Fibroblast of mammary gland (primary cell): ENCODE measurements around the gene ODAD4.

Experiments
- DNase-seq: peaks from one replicate; pipeline ENCODE4 v3.0.0-alpha.2; 2010; ENCODE audit warnings: low read depth
- H3K4me3 ChIP-seq: 2 replicates; pipeline ENCODE4 v1.5.1; 2011; ENCODE audit warnings: low read depth, mild to moderate bottlenecking, low read length, moderate library complexity; ENCODE audit not compliant: control insufficient read depth
- TF ChIP-seq, protein P1 (sequence below): conservative IDR thresholded peaks from 2 replicates; pipeline ENCODE4 v1.5.1; 2011; ENCODE audit warnings: low read depth, low read length, inconsistent platforms; ENCODE audit not compliant: control insufficient read depth, insufficient read depth

Gene ODAD4

DNA sequence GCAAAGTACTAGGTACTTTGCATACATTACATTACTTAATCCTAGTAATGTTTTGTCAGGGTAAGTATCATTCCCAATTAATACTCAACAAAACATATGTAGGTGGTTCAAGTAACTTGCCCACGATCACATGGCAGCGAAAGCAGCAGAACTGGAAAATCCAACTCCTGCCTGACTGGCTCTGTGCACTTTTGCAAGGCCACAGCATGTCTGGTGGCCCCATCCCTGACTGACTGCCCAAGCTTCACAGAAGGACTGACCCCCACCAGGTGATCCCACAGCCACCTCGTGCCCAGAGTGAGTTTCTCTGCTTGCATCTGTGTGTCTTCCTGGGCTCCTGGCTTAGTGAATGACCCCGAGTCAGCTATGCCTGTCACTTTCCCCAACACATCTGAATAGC, 47.6 kb downstream of the ODAD4 start:
- no peak for DNase-seq
- H3K4me3 ChIP-seq, result no peak overlapping the region
- TF ChIP-seq, protein P1, sequence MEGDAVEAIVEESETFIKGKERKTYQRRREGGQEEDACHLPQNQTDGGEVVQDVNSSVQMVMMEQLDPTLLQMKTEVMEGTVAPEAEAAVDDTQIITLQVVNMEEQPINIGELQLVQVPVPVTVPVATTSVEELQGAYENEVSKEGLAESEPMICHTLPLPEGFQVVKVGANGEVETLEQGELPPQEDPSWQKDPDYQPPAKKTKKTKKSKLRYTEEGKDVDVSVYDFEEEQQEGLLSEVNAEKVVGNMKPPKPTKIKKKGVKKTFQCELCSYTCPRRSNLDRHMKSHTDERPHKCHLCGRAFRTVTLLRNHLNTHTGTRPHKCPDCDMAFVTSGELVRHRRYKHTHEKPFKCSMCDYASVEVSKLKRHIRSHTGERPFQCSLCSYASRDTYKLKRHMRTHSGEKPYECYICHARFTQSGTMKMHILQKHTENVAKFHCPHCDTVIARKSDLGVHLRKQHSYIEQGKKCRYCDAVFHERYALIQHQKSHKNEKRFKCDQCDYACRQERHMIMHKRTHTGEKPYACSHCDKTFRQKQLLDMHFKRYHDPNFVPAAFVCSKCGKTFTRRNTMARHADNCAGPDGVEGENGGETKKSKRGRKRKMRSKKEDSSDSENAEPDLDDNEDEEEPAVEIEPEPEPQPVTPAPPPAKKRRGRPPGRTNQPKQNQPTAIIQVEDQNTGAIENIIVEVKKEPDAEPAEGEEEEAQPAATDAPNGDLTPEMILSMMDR, result no peak

DNA sequence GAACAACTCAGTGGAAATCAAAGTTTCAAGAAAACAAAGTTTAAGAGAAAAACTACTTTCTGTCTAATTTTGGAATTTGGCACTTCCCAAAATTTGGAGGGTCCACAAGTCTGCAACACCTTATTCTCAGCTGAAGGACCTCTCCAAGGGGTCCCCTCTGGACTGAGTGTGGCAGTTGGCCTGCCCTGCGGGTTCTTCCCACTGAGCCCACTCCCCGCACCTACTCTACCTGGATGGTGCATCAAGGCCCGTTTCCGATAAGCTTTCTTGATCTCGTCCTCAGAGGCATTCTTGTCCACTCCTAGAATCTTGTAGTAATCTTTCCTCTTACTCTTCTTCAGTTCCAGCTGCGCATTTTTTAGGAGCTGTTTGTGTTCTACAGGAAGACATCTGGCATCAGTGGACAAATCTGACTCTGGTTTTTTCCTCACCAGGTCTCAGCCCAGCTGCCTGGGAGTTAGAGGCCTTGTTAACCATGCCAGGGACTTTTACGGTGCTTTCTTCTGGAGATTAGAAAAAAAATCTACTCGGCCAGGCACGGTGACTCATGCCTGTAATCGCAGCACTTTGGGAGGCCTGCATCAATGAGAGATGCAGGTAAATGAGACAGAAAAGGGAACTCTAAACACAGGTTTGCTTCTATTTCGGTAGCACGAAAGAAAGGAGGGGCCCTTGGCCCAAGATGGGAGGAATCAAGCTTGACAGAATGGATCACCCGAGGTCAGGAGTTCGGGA, 51.8 kb downstream of the ODAD4 start:
- TF ChIP-seq, protein P1, result no peak
- H3K4me3 ChIP-seq, result no peak overlapping the region
- DNase-seq, result peak; percentile 48

DNA sequence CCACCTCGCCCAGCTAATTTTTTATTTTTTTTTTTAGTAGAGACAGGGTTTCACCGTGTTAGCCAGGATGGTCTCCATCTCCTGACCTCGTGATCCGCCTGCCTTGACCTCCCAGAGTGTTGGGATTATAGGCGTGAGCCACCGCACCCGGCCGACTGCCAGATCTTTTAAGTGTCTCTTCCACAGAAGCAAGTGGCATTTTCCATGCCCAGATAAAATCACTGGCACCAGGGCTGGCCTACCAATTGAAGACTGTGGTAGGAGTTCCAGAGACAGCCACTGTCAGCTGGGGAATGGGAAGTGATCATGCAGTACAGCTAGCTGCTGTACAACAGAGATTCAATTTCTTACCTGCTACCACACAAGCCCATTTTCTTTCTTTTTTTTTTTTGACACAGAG, 54.0 kb downstream of the ODAD4 start:
- DNase-seq, result no peak
- no peak overlapping the region for H3K4me3 ChIP-seq
- TF ChIP-seq, protein P1, result no peak

DNA sequence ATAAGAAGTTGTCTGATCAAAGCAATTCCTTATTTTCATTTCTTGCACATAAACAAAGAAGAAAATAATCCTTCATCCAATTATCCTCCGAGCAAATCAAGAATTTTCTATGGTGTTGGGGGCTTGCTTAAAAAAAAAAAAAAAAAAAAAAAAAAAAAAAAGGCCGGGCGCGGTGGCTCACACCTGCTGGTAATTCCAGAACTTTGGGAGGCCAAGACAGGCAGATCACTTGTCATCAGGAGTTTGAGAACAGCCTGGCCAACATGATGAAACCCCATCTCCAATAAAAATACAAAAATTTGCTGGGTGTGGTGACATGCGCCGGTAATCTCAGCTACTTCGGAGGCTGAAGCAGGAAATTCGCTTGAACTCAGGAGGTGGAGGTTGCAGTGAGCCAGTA, 55.5 kb downstream of the ODAD4 start:
- no peak overlapping the region for H3K4me3 ChIP-seq
- no peak for DNase-seq
- TF ChIP-seq, protein P1, result no peak

DNA sequence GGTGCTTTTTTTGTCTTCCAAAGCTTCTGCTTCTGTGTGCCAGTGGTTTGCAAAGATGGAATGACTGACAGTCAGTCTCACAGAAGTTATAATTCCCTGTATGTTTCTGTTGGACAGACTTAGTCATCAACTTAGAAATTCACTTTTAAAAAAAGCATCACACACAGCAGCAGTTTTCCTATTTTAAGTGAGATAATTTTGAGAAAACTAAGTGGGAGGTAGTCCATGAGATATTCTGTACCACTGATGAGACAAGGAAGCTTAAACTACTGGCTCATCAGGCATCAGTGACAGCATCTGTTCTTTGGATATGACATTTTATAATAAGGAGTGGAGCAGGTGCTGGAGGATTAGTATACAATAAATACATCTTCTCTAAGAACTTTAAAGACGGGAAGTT, 56.2 kb downstream of the ODAD4 start:
- no peak overlapping the region for H3K4me3 ChIP-seq
- TF ChIP-seq, protein P1, result no peak
- no peak for DNase-seq

DNA sequence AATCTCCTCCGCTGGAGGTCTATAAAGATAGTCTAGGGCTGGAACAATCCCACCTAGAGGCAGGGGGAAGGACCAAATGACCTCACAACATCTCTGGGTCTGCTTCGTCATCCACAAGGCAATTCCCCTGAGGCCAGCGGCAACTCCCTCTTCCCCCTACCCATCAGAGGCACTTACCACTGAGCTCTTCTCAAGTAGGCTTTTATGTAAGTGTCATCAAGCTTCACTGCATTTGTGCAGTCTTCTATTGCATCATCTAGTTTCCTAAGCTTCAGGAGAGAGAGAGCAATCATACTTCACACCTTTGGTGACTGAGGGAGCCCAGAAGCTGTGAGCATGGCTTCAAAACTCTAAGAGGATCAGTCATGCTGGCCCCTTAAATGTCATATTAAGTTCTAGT, 57.2 kb downstream of the ODAD4 start:
- TF ChIP-seq, protein P1, result no peak
- no peak overlapping the region for H3K4me3 ChIP-seq
- no peak for DNase-seq
